ENCODE data around the gene SOX12. TPM values are rescaled to one million over a fixed set of nuclear protein-coding genes. Genes with fewer than 3 reads are reported as not detected.
"Not testable (repeated sequence)": the region's sequence is repeated elsewhere in the genome, so short reads cannot be mapped to it uniquely, and the experiment has no call there.

SOX12 gene
- polyA plus RNA-seq, 1 of the 3 experiments (the other 2 are of a cell fraction), result 11.3 TPM

GRCh38 chr20:353166-353565, 27.8 kb downstream of the SOX12 start:
- ChIA-PET CTCF (interaction anchor here (1.1 to 7.2 kb wide), 12 partner anchors 10 to 386 kb away, joined by 3 to 94 read pairs (median 12); no protein-coding TSS in a partner anchor), POLR2A (no interaction called here)
- Histone ChIP-seq H3K9me3 (no peaks in the 10 kb centered on the region), H3F3A (replicated peaks; ENCODE audit: insufficient read depth) (peaks cover 6% of the 10 kb centered on the region), H3K79me2 (ENCODE audit: insufficient read depth) (peaks cover 7% of the 10 kb centered on the region; the same call in 1 of the 2 replicates), H2AFZ (ENCODE audit: low read depth) (no peak overlapping the region), H3K27ac (ENCODE audit: low read depth in 2 of 2, low read length in 1 of 2) (no peak overlapping the region), H3K27me3 (ENCODE audit: insufficient read depth) (no peaks in the 10 kb centered on the region), H3K4me3 (ENCODE audit: low read depth in 2 of 2, low read length in 1 of 2) (no peak overlapping the region), H4K20me1 (ENCODE audit: insufficient read depth) (no peaks in the 10 kb centered on the region), H3K36me3 (replicated peaks in 1 of 2; ENCODE audit: control insufficient read depth in 1 of 2, insufficient read depth in 2 of 2, low read length in 1 of 2) (peaks cover 0 to 21% of the 10 kb centered on the region in 2 experiments), H3K4me1 (ENCODE audit: control insufficient read depth in 1 of 2, insufficient read depth in 2 of 2, low read depth in 1 of 2, low read length in 1 of 2) (peaks cover 0 to 9% of the 10 kb centered on the region in 2 experiments; a peak in 2 of 4 replicates), H3K9me2 (no peaks in the 10 kb centered on the region), H3K4me2 (no peak overlapping the region), H3K9ac (no peak overlapping the region)
- DNase-seq, result no peak
- WGBS (ENCODE audit: low lambda C conversion rate), result 100% methylated on average over 1 of the region's 13 CpGs
- TF ChIP-seq EP300 (IDR thresholded peaks at IDR 0.05; ENCODE audit: borderline replicate concordance in 1 of 2, low read depth in 1 of 2, low read length in 1 of 2) (no peak), FOXM1 (IDR thresholded peaks at IDR 0.05; ENCODE audit: low read depth) (no peak), RXRA (IDR thresholded peaks at IDR 0.05; ENCODE audit: borderline replicate concordance, low read depth) (no peak), USF1 (IDR thresholded peaks at IDR 0.05; ENCODE audit: borderline replicate concordance, low read depth) (no peak), RCOR1 (IDR thresholded peaks at IDR 0.05; ENCODE audit: low read length) (no peak), MXI1 (IDR thresholded peaks at IDR 0.05; ENCODE audit: low read depth, low read length) (no peak), MEF2A (IDR thresholded peaks at IDR 0.05; ENCODE audit: borderline replicate concordance, low read depth) (no peak), EZH2phosphoT487 (IDR thresholded peaks at IDR 0.05; ENCODE audit: borderline replicate concordance, low read depth) (no peak), RAD21 (IDR thresholded peaks at IDR 0.05; ENCODE audit: low read length) (no peak), TAF1 (IDR thresholded peaks at IDR 0.05; ENCODE audit: borderline replicate concordance, low read depth, low read length) (no peak)

GRCh38 chr20:354298-354977, 29.1 kb downstream of the SOX12 start:
- no peak overlapping the region for H3K4me2 ChIP-seq
- H3K9me2 ChIP-seq, result no peaks in the 10 kb centered on the region
- H3K79me2 ChIP-seq (ENCODE audit: insufficient read depth), result no peaks in the 10 kb centered on the region
- no peaks in the 10 kb centered on the region for H4K20me1 ChIP-seq (ENCODE audit: insufficient read depth)
- H2AFZ ChIP-seq (ENCODE audit: low read depth), result no peak overlapping the region
- peaks cover 0 to 18% of the 10 kb centered on the region in 2 experiments for H3K36me3 ChIP-seq (replicated peaks in 1 of 2; ENCODE audit: control insufficient read depth in 1 of 2, insufficient read depth in 2 of 2, low read length in 1 of 2)
- TF ChIP-seq CTCF (IDR thresholded peaks at IDR 0.05) (peak; percentile 91), CHD2 (IDR thresholded peaks at IDR 0.05; ENCODE audit: low read length, partially characterized antibody) (peak; percentile 43), USF1 (IDR thresholded peaks at IDR 0.05; ENCODE audit: borderline replicate concordance, low read depth) (no peak), POLR2AphosphoS5 (IDR thresholded peaks at IDR 0.05; ENCODE audit: low read depth, low read length) (peak; percentile 24; the same call in 1 of the 2 replicates), SMC3 (IDR thresholded peaks at IDR 0.05; ENCODE audit: low read depth, low read length) (peak; percentile 84), EZH2phosphoT487 (IDR thresholded peaks at IDR 0.05; ENCODE audit: borderline replicate concordance, low read depth) (no peak), RAD21 (IDR thresholded peaks at IDR 0.05; ENCODE audit: low read length) (peak; percentile 96)
- H3F3A ChIP-seq (replicated peaks; ENCODE audit: insufficient read depth), result peaks cover 4% of the 10 kb centered on the region
- peak overlapping the region in 1 of 2 experiments; percentile 54; a peak in 1 of 4 replicates for H3K4me3 ChIP-seq (ENCODE audit: low read depth in 2 of 2, low read length in 1 of 2)
- no peaks in the 10 kb centered on the region for H3K27me3 ChIP-seq (ENCODE audit: insufficient read depth)
- no peaks in the 10 kb centered on the region; a peak in 1 of 4 replicates for H3K4me1 ChIP-seq (ENCODE audit: control insufficient read depth in 1 of 2, insufficient read depth in 2 of 2, low read depth in 1 of 2, low read length in 1 of 2)
- no peak overlapping the region; a peak in 1 of 4 replicates for H3K27ac ChIP-seq (ENCODE audit: low read depth in 2 of 2, low read length in 1 of 2)
- no peaks in the 10 kb centered on the region for H3K9me3 ChIP-seq
- WGBS (ENCODE audit: low lambda C conversion rate), result 11% methylated on average over 14 of the region's 14 CpGs
- no peak overlapping the region for H3K9ac ChIP-seq
- ChIA-PET CTCF (interaction anchor here (0.7 to 7.2 kb wide), 43 partner anchors 9 to 385 kb away, joined by 3 to 94 read pairs (median 5); partner anchors contain the start of genes NRSN2 and SOX12), POLR2A (interaction anchor here (1.1 kb wide), 1 partner anchor 26 kb away, joined by 4 read pairs; the partner anchor contains the start of gene TRIB3)
- peak; percentile 90 for DNase-seq

- H3K4me1 ChIP-seq (ENCODE audit: control insufficient read depth in 1 of 2, insufficient read depth in 2 of 2, low read depth in 1 of 2, low read length in 1 of 2); H3K79me2 ChIP-seq (ENCODE audit: insufficient read depth); H3K27me3 ChIP-seq (ENCODE audit: insufficient read depth); H3K27ac ChIP-seq (ENCODE audit: low read depth in 2 of 2, low read length in 1 of 2); H3K9me2 ChIP-seq; H3K9ac ChIP-seq; H3K9me3 ChIP-seq; H3F3A ChIP-seq (replicated peaks; ENCODE audit: insufficient read depth); H3K4me3 ChIP-seq (ENCODE audit: low read depth in 2 of 2, low read length in 1 of 2); DNase-seq; H4K20me1 ChIP-seq (ENCODE audit: insufficient read depth); H2AFZ ChIP-seq (ENCODE audit: low read depth); H3K4me2 ChIP-seq: not testable (repeated sequence)
- WGBS (ENCODE audit: low lambda C conversion rate), result 86% methylated on average over 2 of the region's 2 CpGs
- ChIA-PET POLR2A (interaction anchor here (0.6 kb wide), 2 partner anchors 106 to 153 kb away, joined by 3 read pairs; no protein-coding TSS in a partner anchor), CTCF (interaction anchor here (1.2 to 7.2 kb wide), 5 partner anchors 74 to 383 kb away, joined by 3 to 94 read pairs (median 10); no protein-coding TSS in a partner anchor)
- H3K36me3 ChIP-seq (replicated peaks in 1 of 2; ENCODE audit: control insufficient read depth in 1 of 2, insufficient read depth in 2 of 2, low read length in 1 of 2), result peaks cover 0 to 13% of the 10 kb centered on the region in 2 experiments
Observed at GRCh38 chr20:356154-356553, 30.8 kb downstream of the SOX12 start.

Measured in SK-N-SH (cell line).